Natural killer cell (primary cell): ENCODE results near the gene DRD5. TPM values are rescaled to one million over a fixed set of nuclear protein-coding genes. Genes with fewer than 3 reads are reported as not detected.

ENCODE experiments used
- total RNA-seq, 4 donors: library from RNA; stranded (reverse); fragments of 120-200 nt in 1 of 4; gene quantifications; one replicate each; pipeline versions ENCODE4 v1.2.3 to v1.2.4, GENCODE V29; 2013 to 2022

DRD5 gene
- total RNA-seq, 3 donors from 2014 or later (not counting 1 experiment from before 2014, with no cell fraction given): not detected

Other genes starting within 250 kb of the DRD5 start
- 1 to 10 TPM; 1.5 to 5.5 (median 3.9) TPM for gene SLC2A9, start 239.9 kb downstream of the DRD5 start, total RNA-seq